CD4-positive, CD25-positive, alpha-beta regulatory T cell (primary cell): ENCODE data around the gene ANKRD65. TPM values are rescaled to one million over a fixed set of nuclear protein-coding genes. Genes with fewer than 3 reads are reported as not detected.
A peak's percentile ranks its signal among the peaks of the same experiment; 100 is the strongest.
"Not testable (repeated sequence)": the region's sequence is repeated elsewhere in the genome, so short reads cannot be mapped to it uniquely, and the experiment has no call there.

Experiments used
- ATAC-seq, 2 donors: fragments of 150-1000 bp; cut with Tn5 transposase; one replicate each; pipeline ENCODE4 v1.10.0; 2021; ENCODE audit warnings: low read depth in 2 of 2, moderate number of reproducible peaks in 2 of 2, moderate library complexity in 1 of 2
- DNase-seq, 3 donors: peaks; one replicate each; pipeline versions ENCODE4 v3.0.0 to v3.0.0-alpha.2; 2012 to 2022; ENCODE audit warnings: mixed read lengths in 1 of 3
- H3K27ac ChIP-seq: one replicate; pipeline ENCODE4 v1.7.0; 2013; ENCODE audit warnings: mild to moderate bottlenecking, low read length; ENCODE audit not compliant: insufficient read depth, poor library complexity, severe bottlenecking
- H3K27me3 ChIP-seq: one replicate; pipeline ENCODE4 v1.7.0; 2013; ENCODE audit warnings: low read length; ENCODE audit not compliant: control insufficient read depth, insufficient read depth
- H3K36me3 ChIP-seq: one replicate; pipeline ENCODE4 v1.7.0; 2013; ENCODE audit warnings: mild to moderate bottlenecking, low read length, moderate library complexity; ENCODE audit not compliant: control insufficient read depth, insufficient read depth
- H3K4me1 ChIP-seq: 2 replicates; pipeline ENCODE4 v1.7.0; 2013; ENCODE audit warnings: mild to moderate bottlenecking, low read length; ENCODE audit not compliant: insufficient read depth, control insufficient read depth, poor library complexity, severe bottlenecking
- H3K4me3 ChIP-seq: one replicate; pipeline ENCODE4 v1.7.0; 2013; ENCODE audit warnings: low read depth, mild to moderate bottlenecking, low read length, moderate library complexity
- H3K9me3 ChIP-seq, 2 experiments: 1 replicate in 1 of 2; 2 replicates in 1 of 2; pipeline ENCODE4 v1.7.0; 2013; ENCODE audit warnings: low read length in 2 of 2, mild to moderate bottlenecking in 1 of 2, moderate library complexity in 1 of 2; ENCODE audit not compliant: control insufficient read depth in 2 of 2
- H3K27ac Mint-ChIP-seq, 3 donors: one replicate each; pipeline ENCODE4 v1.8.0; 2020 to 2022; ENCODE audit warnings: mild to moderate bottlenecking in 3 of 3, mixed read lengths in 3 of 3, moderate library complexity in 2 of 3
- H3K27me3 Mint-ChIP-seq: one replicate; pipeline ENCODE4 v1.8.0; 2022; ENCODE audit warnings: mild to moderate bottlenecking, mixed read lengths
- H3K36me3 Mint-ChIP-seq: one replicate; pipeline ENCODE4 v1.8.0; 2020; ENCODE audit warnings: mixed read lengths
- H3K4me1 Mint-ChIP-seq, 4 donors: one replicate each; pipeline ENCODE4 v1.8.0; 2020 to 2022; ENCODE audit warnings: mixed read lengths in 4 of 4, mild to moderate bottlenecking in 1 of 4
- H3K4me3 Mint-ChIP-seq, 4 donors: one replicate each; pipeline ENCODE4 v1.8.0; 2020 to 2022; ENCODE audit warnings: mild to moderate bottlenecking in 4 of 4, mixed read lengths in 4 of 4, moderate library complexity in 3 of 4
- H3K9me3 Mint-ChIP-seq, 7 donors: one replicate each; pipeline ENCODE4 v1.8.0; 2020 to 2022; ENCODE audit warnings: mixed read lengths in 7 of 7, mild to moderate bottlenecking in 3 of 7, moderate library complexity in 2 of 7
- polyA plus RNA-seq, 4 donors: library from polyadenylated mRNA; unstranded; fragments of 300-500 nt; fragmentation: Illumina TruSeq; gene quantifications; one replicate each; pipeline ENCODE4 v1.2.3, GENCODE V29; 2021
- total RNA-seq: library from RNA; stranded (reverse); gene quantifications from one replicate; pipeline ENCODE4 v1.2.3, GENCODE V29; 2022

The ANKRD65 gene
- total and polyA plus RNA-seq, 5 donors from 2014 or later: 0.14 TPM; not detected in 4

- DNase-seq, H3K9me3 ChIP-seq, H3K4me3 ChIP-seq, H3K27me3 Mint-ChIP-seq, H3K4me3 Mint-ChIP-seq, H3K27ac Mint-ChIP-seq, H3K36me3 ChIP-seq, H3K27ac ChIP-seq, H3K9me3 Mint-ChIP-seq, H3K36me3 Mint-ChIP-seq, H3K4me1 Mint-ChIP-seq, H3K4me1 ChIP-seq, ATAC-seq, H3K27me3 ChIP-seq: not testable (repeated sequence)
These were observed 38.1 kb upstream of the ANKRD65 start for GRCh38 chr1:1459156-1459555.

GRCh38 chr1:1456683-1457255, 35.7 kb upstream of the ANKRD65 start:
- not testable (repeated sequence) for H3K9me3 Mint-ChIP-seq, H3K9me3 ChIP-seq, H3K27ac Mint-ChIP-seq, H3K36me3 Mint-ChIP-seq, DNase-seq, H3K4me3 Mint-ChIP-seq, H3K4me3 ChIP-seq, H3K4me1 Mint-ChIP-seq, H3K27me3 Mint-ChIP-seq, H3K27ac ChIP-seq, H3K36me3 ChIP-seq, H3K27me3 ChIP-seq, H3K4me1 ChIP-seq
- peak in 1 of 2 donors; percentile 33 for ATAC-seq

- not testable (repeated sequence) for H3K27ac Mint-ChIP-seq, H3K9me3 ChIP-seq, ATAC-seq, H3K4me1 Mint-ChIP-seq, H3K9me3 Mint-ChIP-seq, DNase-seq, H3K4me1 ChIP-seq, H3K4me3 Mint-ChIP-seq, H3K27me3 Mint-ChIP-seq, H3K36me3 ChIP-seq, H3K27me3 ChIP-seq, H3K27ac ChIP-seq, H3K4me3 ChIP-seq, H3K36me3 Mint-ChIP-seq
These were observed 34.9 kb upstream of the ANKRD65 start for GRCh38 chr1:1455934-1456333.

- Histone ChIP-seq H3K4me1 (no peaks in the 10 kb centered on the region), H3K9me3 (no peaks in the 10 kb centered on the region), H3K36me3 (no peaks in the 10 kb centered on the region), H3K4me3 (no peak overlapping the region), H3K27me3 (no peaks in the 10 kb centered on the region), H3K27ac (no peak overlapping the region)
- Mint-ChIP-seq H3K4me1 (no peaks in the 10 kb centered on the region), H3K27me3 (no peaks in the 10 kb centered on the region), H3K9me3 (no peaks in the 10 kb centered on the region), H3K36me3 (no peaks in the 10 kb centered on the region), H3K4me3 (no peak overlapping the region), H3K27ac (no peak overlapping the region)
- ATAC-seq (no peak), DNase-seq (no peak)
These were observed 34.3 kb upstream of the ANKRD65 start for GRCh38 chr1:1455366-1455884.

GRCh38 chr1:1454286-1455056, 33.4 kb upstream of the ANKRD65 start:
- H3K4me3 ChIP-seq, H3K27ac ChIP-seq, H3K27ac Mint-ChIP-seq, H3K4me3 Mint-ChIP-seq, H3K4me1 Mint-ChIP-seq, H3K9me3 ChIP-seq, H3K36me3 Mint-ChIP-seq, H3K36me3 ChIP-seq, H3K27me3 Mint-ChIP-seq, DNase-seq, H3K4me1 ChIP-seq, ATAC-seq, H3K27me3 ChIP-seq, H3K9me3 Mint-ChIP-seq: not testable (repeated sequence)

GRCh38 chr1:1452882-1453281, 31.8 kb upstream of the ANKRD65 start:
- no peak overlapping the region for H3K27ac Mint-ChIP-seq
- no peaks in the 10 kb centered on the region for H3K9me3 ChIP-seq
- no peak overlapping the region for H3K27ac ChIP-seq
- ATAC-seq: no peak
- H3K36me3 ChIP-seq: no peaks in the 10 kb centered on the region
- H3K4me1 Mint-ChIP-seq: no peaks in the 10 kb centered on the region
- no peaks in the 10 kb centered on the region for H3K27me3 Mint-ChIP-seq
- no peak for DNase-seq
- no peaks in the 10 kb centered on the region for H3K4me1 ChIP-seq
- H3K4me3 Mint-ChIP-seq: no peak overlapping the region
- H3K27me3 ChIP-seq: no peaks in the 10 kb centered on the region
- H3K36me3 Mint-ChIP-seq: no peaks in the 10 kb centered on the region
- no peak overlapping the region for H3K4me3 ChIP-seq
- H3K9me3 Mint-ChIP-seq: no peaks in the 10 kb centered on the region

- not testable (repeated sequence) for ATAC-seq, H3K9me3 Mint-ChIP-seq, H3K27me3 Mint-ChIP-seq, H3K27me3 ChIP-seq, H3K4me3 ChIP-seq, H3K36me3 ChIP-seq, H3K4me3 Mint-ChIP-seq, H3K4me1 ChIP-seq, H3K27ac ChIP-seq, H3K4me1 Mint-ChIP-seq, H3K9me3 ChIP-seq, DNase-seq, H3K27ac Mint-ChIP-seq, H3K36me3 Mint-ChIP-seq
These were observed 31.3 kb upstream of the ANKRD65 start for GRCh38 chr1:1452365-1452739.

- H3K4me1 ChIP-seq: no peaks in the 10 kb centered on the region
- H3K4me3 ChIP-seq: no peak overlapping the region
- no peaks in the 10 kb centered on the region for H3K27me3 ChIP-seq
- H3K27ac Mint-ChIP-seq: no peak overlapping the region
- no peak for DNase-seq
- no peak overlapping the region for H3K4me3 Mint-ChIP-seq
- H3K9me3 ChIP-seq: no peaks in the 10 kb centered on the region
- H3K36me3 Mint-ChIP-seq: no peaks in the 10 kb centered on the region
- no peak overlapping the region for H3K27ac ChIP-seq
- no peaks in the 10 kb centered on the region for H3K4me1 Mint-ChIP-seq
- ATAC-seq: no peak
- no peaks in the 10 kb centered on the region for H3K27me3 Mint-ChIP-seq
- H3K9me3 Mint-ChIP-seq: no peaks in the 10 kb centered on the region
- H3K36me3 ChIP-seq: no peaks in the 10 kb centered on the region
These were observed 30.8 kb upstream of the ANKRD65 start for GRCh38 chr1:1451696-1452364.
